ENCODE data around the gene ACSS1. TPM values are rescaled to one million over a fixed set of nuclear protein-coding genes. Genes with fewer than 3 reads are reported as not detected.
A peak's percentile ranks its signal among the peaks of the same experiment; 100 is the strongest.

Gene ACSS1
- total RNA-seq, 1 donor from 2014 or later = 19.5 TPM

- no peaks in the 10 kb centered on the region for H3K27me3 ChIP-seq
- intact Hi-C loops (cut with DNase I) = loop anchor here (5.0 kb wide), 1 partner anchor 33 kb away; no protein-coding TSS in a partner anchor
- H3K27ac ChIP-seq = no peak overlapping the region
- H3K36me3 ChIP-seq = peaks cover 0 to 24% of the 10 kb centered on the region in 2 donors
- no peaks in the 10 kb centered on the region for H3K9me3 ChIP-seq
- no peak for DNase-seq (ENCODE audit: low spot score in 2 of 2)
- no peak overlapping the region for H3K4me3 ChIP-seq
- H3K4me1 ChIP-seq = peaks cover 0 to 17% of the 10 kb centered on the region in 2 donors
- no peak for TF ChIP-seq CTCF (IDR thresholded peaks at IDR 0.05)
These were observed 27.8 kb downstream of the ACSS1 start for GRCh38 chr20:25030007-25030648.

GRCh38 chr20:25025986-25026605, 31.8 kb downstream of the ACSS1 start:
- no peak overlapping the region for H3K27ac ChIP-seq
- no peak for TF ChIP-seq CTCF (IDR thresholded peaks at IDR 0.05)
- intact Hi-C loops (cut with DNase I) = no loop called here
- no peak overlapping the region for H3K4me3 ChIP-seq
- no peaks in the 10 kb centered on the region for H3K9me3 ChIP-seq
- DNase-seq (ENCODE audit: low spot score in 2 of 2) = peak in 1 of 2 donors; percentile 56
- peaks cover 5 to 24% of the 10 kb centered on the region in 2 donors for H3K36me3 ChIP-seq
- no peaks in the 10 kb centered on the region for H3K27me3 ChIP-seq
- H3K4me1 ChIP-seq = no peaks in the 10 kb centered on the region

- Histone ChIP-seq H3K9me3 (no peaks in the 10 kb centered on the region), H3K27me3 (no peaks in the 10 kb centered on the region), H3K27ac (no peak overlapping the region), H3K4me1 (no peaks in the 10 kb centered on the region), H3K4me3 (no peak overlapping the region), H3K36me3 (peaks cover 5 to 23% of the 10 kb centered on the region in 2 donors)
- intact Hi-C loops (cut with DNase I) = no loop called here
- no peak for TF ChIP-seq CTCF (IDR thresholded peaks at IDR 0.05)
- DNase-seq (ENCODE audit: low spot score in 2 of 2) = peak in 1 of 2 donors; percentile 35
These were observed 32.7 kb downstream of the ACSS1 start for GRCh38 chr20:25025091-25025861.

- DNase-seq (ENCODE audit: low spot score in 2 of 2) = peak in 1 of 2 donors; percentile 49
- intact Hi-C loops (cut with DNase I) = no loop called here
- peaks cover 12 to 20% of the 10 kb centered on the region in 2 donors for H3K36me3 ChIP-seq
- H3K4me3 ChIP-seq = no peak overlapping the region
- no peaks in the 10 kb centered on the region for H3K4me1 ChIP-seq
- H3K9me3 ChIP-seq = no peaks in the 10 kb centered on the region
- H3K27ac ChIP-seq = no peak overlapping the region
- TF ChIP-seq CTCF (IDR thresholded peaks at IDR 0.05) = no peak
- no peaks in the 10 kb centered on the region for H3K27me3 ChIP-seq
These were observed 33.8 kb downstream of the ACSS1 start for GRCh38 chr20:25024171-25024570.

GRCh38 chr20:25023356-25023755, 34.6 kb downstream of the ACSS1 start:
- no peak for TF ChIP-seq CTCF (IDR thresholded peaks at IDR 0.05)
- Histone ChIP-seq H3K27ac (no peak overlapping the region), H3K36me3 (peaks cover 14 to 18% of the 10 kb centered on the region in 2 donors), H3K27me3 (no peaks in the 10 kb centered on the region), H3K9me3 (no peaks in the 10 kb centered on the region), H3K4me1 (no peaks in the 10 kb centered on the region), H3K4me3 (no peak overlapping the region)
- DNase-seq (ENCODE audit: low spot score in 2 of 2) = no peak
- intact Hi-C loops (cut with DNase I) = no loop called here

Data from ascending aorta (tissue), 2 donors.